Heart left ventricle (tissue), 13 donors: ENCODE results near the gene KCNH1.

Source experiments
- POLR2A ChIP-seq, 2 donors: fragments of 450-650 bp; IDR thresholded peaks; one replicate each; pipeline ENCODE4 v1.6.1; 2017; ENCODE audit warnings: antibody characterized with exemption in 2 of 2, mild to moderate bottlenecking in 2 of 2, moderate library complexity in 2 of 2
- TF ChIP-seq, protein P1 (sequence below), 12 donors: fragments of 200-600 bp; sonication (generic) in 4 of 12; IDR thresholded peaks; one replicate each; pipeline versions ENCODE4 v1.5.0 to v1.8.0; 2018 to 2022; ENCODE audit warnings: antibody characterized with exemption in 12 of 12, mild to moderate bottlenecking in 5 of 12
- donor health status: ischemic (EF 13 %, LVEDD 7.1; RV severe dilation, severe dysfunction).
- donor health status: DM: no; HTN: yes; CAD: no.
- donor health status: DM: no; HTN: no; CAD: no.
- donor health status: ischemic (EF 25% LVEDD 6.9; RV normal size, moderate dysfunction).
- donor health status: ischemic (EF 25% LVEDD 5.7; RV mildly dilated, moderate dysfunction).
- donor health status: ischemic (EF 35%, LVEDD 5.7; RV mildly dilated, moderate dysfunction).
- donor health status: nonischemic (EF 11% LVEDD 7.7; RV severe dilation, severe dysfunction).
- donor health status: DM: yes; HTN: yes; CAD: no.
- donor health status: PGD.
- donor health status: ischemic (EF 29% LVEDD 5.4; RV normal size, mild dysfunction).
- donor health status: nonischemic (EF 23%, LVEDD 6.1; RV moderate dilation, normal function).

- TF ChIP-seq, protein P1, sequence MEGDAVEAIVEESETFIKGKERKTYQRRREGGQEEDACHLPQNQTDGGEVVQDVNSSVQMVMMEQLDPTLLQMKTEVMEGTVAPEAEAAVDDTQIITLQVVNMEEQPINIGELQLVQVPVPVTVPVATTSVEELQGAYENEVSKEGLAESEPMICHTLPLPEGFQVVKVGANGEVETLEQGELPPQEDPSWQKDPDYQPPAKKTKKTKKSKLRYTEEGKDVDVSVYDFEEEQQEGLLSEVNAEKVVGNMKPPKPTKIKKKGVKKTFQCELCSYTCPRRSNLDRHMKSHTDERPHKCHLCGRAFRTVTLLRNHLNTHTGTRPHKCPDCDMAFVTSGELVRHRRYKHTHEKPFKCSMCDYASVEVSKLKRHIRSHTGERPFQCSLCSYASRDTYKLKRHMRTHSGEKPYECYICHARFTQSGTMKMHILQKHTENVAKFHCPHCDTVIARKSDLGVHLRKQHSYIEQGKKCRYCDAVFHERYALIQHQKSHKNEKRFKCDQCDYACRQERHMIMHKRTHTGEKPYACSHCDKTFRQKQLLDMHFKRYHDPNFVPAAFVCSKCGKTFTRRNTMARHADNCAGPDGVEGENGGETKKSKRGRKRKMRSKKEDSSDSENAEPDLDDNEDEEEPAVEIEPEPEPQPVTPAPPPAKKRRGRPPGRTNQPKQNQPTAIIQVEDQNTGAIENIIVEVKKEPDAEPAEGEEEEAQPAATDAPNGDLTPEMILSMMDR (IDR thresholded peaks at IDR 0.05), result no peak
- no peak for TF ChIP-seq POLR2A (IDR thresholded peaks at IDR 0.05)
These were observed 456.4 kb downstream of the KCNH1 start for GRCh38 chr1:210677533-210677932.
